SU-DHL-6 (cell line): Measurements from ENCODE around the gene UBE2D4.

ENCODE experiments used
- H2AFZ ChIP-seq: fragments of 200-600 bp; sonication (generic); 2 replicates; pipeline ENCODE4 v1.6.1; 2014; ENCODE audit warnings: low read depth, mild to moderate bottlenecking, moderate library complexity, mixed read lengths, antibody characterized with exemption, low read length; ENCODE audit not compliant: severe bottlenecking
- H3F3A ChIP-seq: fragments of 200-600 bp; shearing (Covaris generic); 2 replicates; pipeline ENCODE4 v1.6.0; 2016; ENCODE audit warnings: antibody characterized with exemption, mild to moderate bottlenecking; ENCODE audit not compliant: insufficient read depth
- H3K27ac ChIP-seq: fragments of 200-600 bp; sonication (generic); 2 replicates; pipeline ENCODE4 v1.5.1; 2016; ENCODE audit warnings: low read depth, mild to moderate bottlenecking, low read length, moderate library complexity, mixed read lengths
- H3K27me3 ChIP-seq: fragments of 200-600 bp; sonication (generic), shearing (Covaris generic); 2 replicates; pipeline ENCODE4 v1.6.0; 2014; ENCODE audit warnings: mild to moderate bottlenecking, low read length
- H3K36me3 ChIP-seq: fragments of 200-600 bp; sonication (generic); 2 replicates; pipeline ENCODE4 v1.6.1; 2014; ENCODE audit warnings: mild to moderate bottlenecking, low read length, mixed read lengths
- H3K4me2 ChIP-seq: fragments of 300-600, 200-600 bp; shearing (Covaris generic), sonication (generic); 2 replicates; pipeline ENCODE4 v1.6.0; 2014; ENCODE audit warnings: low read length, low read depth, mild to moderate bottlenecking; ENCODE audit not compliant: poor library complexity, severe bottlenecking
- H3K4me3 ChIP-seq: fragments of 200-600 bp; sonication (generic); 2 replicates; pipeline ENCODE4 v1.5.1; 2014; ENCODE audit warnings: antibody characterized with exemption, low read length, mild to moderate bottlenecking, mixed read lengths; ENCODE audit not compliant: insufficient read depth, poor library complexity, severe bottlenecking
- H3K79me2 ChIP-seq: fragments of 200-600 bp; sonication (generic); 2 replicates; pipeline ENCODE4 v1.6.1; 2014; ENCODE audit warnings: mild to moderate bottlenecking, low read length, moderate library complexity; ENCODE audit not compliant: insufficient read depth
- H3K9ac ChIP-seq: fragments of 200-600 bp; sonication (generic); 2 replicates; pipeline ENCODE4 v1.7.0; 2014; ENCODE audit warnings: mild to moderate bottlenecking, low read length
- H3K9me2 ChIP-seq: fragments of 200-600 bp; sonication (generic); replicated peaks from 2 replicates; pipeline ENCODE4 v1.6.1; 2014; ENCODE audit warnings: low read length; ENCODE audit not compliant: insufficient read depth
- H3K9me3 ChIP-seq: fragments of 200-600 bp; sonication (generic); 2 replicates; pipeline ENCODE4 v1.6.1; 2014; ENCODE audit warnings: low read length, mixed read lengths; ENCODE audit not compliant: insufficient read depth
- H4K20me1 ChIP-seq: fragments of 200-600 bp; sonication (generic); 2 replicates; pipeline ENCODE4 v1.6.1; 2014; ENCODE audit warnings: low read depth, mild to moderate bottlenecking, antibody characterized with exemption, low read length, moderate library complexity, mixed read lengths
- CTCF ChIP-seq: fragments of 200-600 bp; sonication (generic); IDR thresholded peaks from one replicate; pipeline ENCODE4 v1.5.1; 2017; ENCODE audit warnings: antibody characterized with exemption, mild to moderate bottlenecking, low read length, moderate library complexity; ENCODE audit not compliant: insufficient read depth, poor library complexity, severe bottlenecking
- EZH2phosphoT487 ChIP-seq: fragments of 200-600 bp; sonication (generic), shearing (Covaris generic); conservative IDR thresholded peaks from 2 replicates; pipeline ENCODE4 v1.6.1; 2018; ENCODE audit warnings: mild to moderate bottlenecking, antibody characterized with exemption, low read length, moderate library complexity, mixed read lengths

The UBE2D4 gene

GRCh38 chr7:43925984-43926797, at the start of gene UBE2D4:
Gene UBE2D4, plus strand, starts transcription at chr7:43926436. Its CDS starts 97 bp downstream, at chr7:43926533.
- TF ChIP-seq EZH2phosphoT487 = no peak
- TF ChIP-seq CTCF = no peak
- Histone ChIP-seq H3K27ac (peak within 1 kb of the TSS; percentile 82), H3K4me3 (peak within 1 kb of the TSS; percentile 65)

GRCh38 chr7:43876976-43877745, 49.1 kb upstream of the UBE2D4 start:
- H3K27me3 ChIP-seq = no peaks in the 10 kb centered on the region
- no peak overlapping the region for H3K4me3 ChIP-seq
- no peaks in the 10 kb centered on the region for H3K9me3 ChIP-seq
- no peak overlapping the region for H2AFZ ChIP-seq
- H3F3A ChIP-seq = no peaks in the 10 kb centered on the region
- TF ChIP-seq EZH2phosphoT487 (no peak), CTCF (no peak)
- no peaks in the 10 kb centered on the region for H3K36me3 ChIP-seq
- H3K4me2 ChIP-seq = no peak overlapping the region
- no peaks in the 10 kb centered on the region for H3K9me2 ChIP-seq
- H4K20me1 ChIP-seq = no peaks in the 10 kb centered on the region
- H3K27ac ChIP-seq = no peak overlapping the region
- H3K9ac ChIP-seq = no peak overlapping the region
- H3K79me2 ChIP-seq = no peaks in the 10 kb centered on the region

More at GRCh38 chr7:43925984-43926797, at the start of gene UBE2D4:
- Histone ChIP-seq H3K9me2 (no peaks in the 10 kb centered on the region), H3K27me3 (no peaks in the 10 kb centered on the region), H3K9ac (peak within 1 kb of the TSS; percentile 69), H2AFZ (peak within 1 kb of the TSS; percentile 77), H3K79me2 (peaks cover 39% of the 10 kb centered on the region), H3K9me3 (no peaks in the 10 kb centered on the region), H3K36me3 (no peaks in the 10 kb centered on the region), H3K4me2 (peak within 1 kb of the TSS; percentile 87), H3F3A (peaks cover 8% of the 10 kb centered on the region; the same call in 1 of the 2 replicates), H4K20me1 (no peaks in the 10 kb centered on the region)

DNA sequence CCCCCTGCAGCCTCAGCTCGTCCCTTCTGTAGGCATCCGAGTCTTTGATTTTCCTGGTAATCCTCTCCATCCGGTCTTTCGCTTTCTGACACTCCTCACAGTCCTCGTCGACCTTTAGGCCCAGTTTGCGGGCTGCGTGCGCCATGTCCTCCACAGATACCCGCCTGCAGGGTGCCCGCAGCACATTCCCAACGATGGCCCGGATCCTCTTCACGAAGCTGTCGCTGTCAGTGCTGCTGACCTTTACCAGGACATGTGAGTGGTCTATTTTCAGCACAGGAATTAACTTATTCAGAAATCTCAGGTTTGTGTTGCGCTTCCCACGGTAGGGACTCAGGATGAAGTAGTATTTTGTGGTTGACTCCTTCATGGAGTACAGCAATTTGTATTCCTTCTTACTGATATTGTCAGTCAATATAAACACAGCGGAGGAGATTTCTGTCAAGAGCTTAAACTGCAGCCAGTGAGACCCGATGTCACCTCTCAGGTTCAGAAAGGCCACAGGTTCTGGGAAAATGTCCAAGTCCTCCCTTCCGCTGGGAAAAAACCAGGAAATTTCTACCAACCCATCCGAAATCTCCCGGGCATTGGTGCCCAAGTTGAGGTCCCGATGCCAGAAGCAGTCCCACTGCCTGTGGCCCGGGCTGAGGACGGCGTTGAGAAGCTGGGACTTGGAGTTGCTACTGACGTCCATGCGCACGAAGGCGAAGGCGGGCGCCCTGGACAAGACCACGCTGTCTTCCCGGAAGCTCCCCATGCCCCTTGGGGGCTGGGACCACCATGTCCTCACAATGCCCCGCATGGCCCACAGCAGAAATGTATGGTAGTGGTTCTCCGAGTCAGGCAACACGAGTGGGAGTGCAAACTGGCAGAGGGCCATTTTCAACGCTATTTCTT, 48.0 kb upstream of the UBE2D4 start:
- H4K20me1 ChIP-seq = no peaks in the 10 kb centered on the region
- H3K9me2 ChIP-seq = no peaks in the 10 kb centered on the region
- no peaks in the 10 kb centered on the region for H3K27me3 ChIP-seq
- no peak overlapping the region for H3K27ac ChIP-seq
- H2AFZ ChIP-seq = no peak overlapping the region
- H3K9ac ChIP-seq = no peak overlapping the region
- TF ChIP-seq CTCF (no peak), EZH2phosphoT487 (no peak)
- no peaks in the 10 kb centered on the region for H3F3A ChIP-seq
- no peaks in the 10 kb centered on the region for H3K9me3 ChIP-seq
- H3K36me3 ChIP-seq = 0 out of 2 replicates have a peak, but pooled peaks cover 3% of the 10 kb centered on the region
- H3K79me2 ChIP-seq = no peaks in the 10 kb centered on the region
- H3K4me3 ChIP-seq = no peak overlapping the region
- no peak overlapping the region for H3K4me2 ChIP-seq
